Natural killer cell (primary cell): ENCODE results near the gene CFAP299. TPM values are rescaled to one million over a fixed set of nuclear protein-coding genes. Genes with fewer than 3 reads are reported as not detected.

Source experiments
- ATAC-seq, 3 donors: fragments of 150-1000 bp in 2 of 3; fragments of 200-7000 bp in 1 of 3; cut with Tn5 transposase; 1 replicate in 1 of 3; 2 replicates in 2 of 3; pipeline ENCODE4 v1.10.0; 2021; ENCODE audit warnings: mild to moderate bottlenecking in 2 of 3, moderate library complexity in 2 of 3
- DNase-seq, 2 donors: peaks; one replicate each; pipeline versions ENCODE4 v3.0.0 to v3.0.0-alpha.2; 2013 to 2021; ENCODE audit warnings: mixed read lengths in 1 of 2
- H3K27ac ChIP-seq: one replicate; pipeline ENCODE4 v1.5.1; 2013; ENCODE audit warnings: mild to moderate bottlenecking, low read length
- H3K27me3 ChIP-seq: one replicate; pipeline ENCODE4 v1.6.1; 2013; ENCODE audit warnings: low read length; ENCODE audit not compliant: control insufficient read depth, insufficient read depth
- H3K36me3 ChIP-seq: one replicate; pipeline ENCODE4 v1.6.1; 2013; ENCODE audit warnings: low read length; ENCODE audit not compliant: control insufficient read depth, insufficient read depth
- H3K4me1 ChIP-seq: one replicate; pipeline ENCODE4 v1.6.1; 2013; ENCODE audit warnings: low read length; ENCODE audit not compliant: control insufficient read depth, insufficient read depth
- H3K4me3 ChIP-seq: one replicate; pipeline ENCODE4 v1.5.1; 2013; ENCODE audit warnings: low read length
- H3K9me3 ChIP-seq: one replicate; pipeline ENCODE4 v1.6.1; 2013; ENCODE audit warnings: low read length; ENCODE audit not compliant: control insufficient read depth, insufficient read depth
- H3K27ac Mint-ChIP-seq, 2 donors: one replicate each; pipeline ENCODE4 v1.8.0; 2022; ENCODE audit warnings: mild to moderate bottlenecking in 2 of 2, mixed read lengths in 2 of 2, moderate library complexity in 1 of 2
- H3K27me3 Mint-ChIP-seq, 2 donors: one replicate each; pipeline ENCODE4 v1.8.0; 2022; ENCODE audit warnings: low read depth in 2 of 2, mixed read lengths in 2 of 2
- H3K36me3 Mint-ChIP-seq: one replicate; pipeline ENCODE4 v1.8.0; 2022; ENCODE audit warnings: mixed read lengths
- H3K4me1 Mint-ChIP-seq, 2 donors: one replicate each; pipeline ENCODE4 v1.8.0; 2022; ENCODE audit warnings: mixed read lengths in 2 of 2
- H3K4me3 Mint-ChIP-seq: one replicate; pipeline ENCODE4 v1.8.0; 2022; ENCODE audit warnings: mild to moderate bottlenecking, moderate library complexity, mixed read lengths
- H3K9me3 Mint-ChIP-seq, 2 donors: one replicate each; pipeline ENCODE4 v1.8.0; 2022; ENCODE audit warnings: mixed read lengths in 2 of 2
- WGBS: methylation state at CpG from one replicate; pipeline ENCODE4 v1.1.7; 2013; ENCODE audit warnings: missing lambda C conversion rate; ENCODE audit not compliant: insufficient coverage; 5-methylcytosine and 5-hydroxymethylcytosine counted together
- intact Hi-C: fragments of 100-400 bp; cut with micrococcal nuclease; formaldehyde crosslinking; loops from one replicate; pipeline ENCODE4 v1.14.2; 2022
- total RNA-seq, 4 donors: library from RNA; stranded (reverse); fragments of 120-200 nt in 1 of 4; gene quantifications; one replicate each; pipeline versions ENCODE4 v1.2.3 to v1.2.4, GENCODE V29; 2013 to 2022
- TF ChIP-seq, protein P1 (sequence below): fragments of 200-600 bp; IDR thresholded peaks from one replicate; pipeline ENCODE4 v1.8.0; 2022; ENCODE audit warnings: antibody characterized with exemption

The CFAP299 gene
- total RNA-seq, 3 donors from 2014 or later (not counting 1 experiment from before 2014, with no cell fraction given) = not detected

DNA sequence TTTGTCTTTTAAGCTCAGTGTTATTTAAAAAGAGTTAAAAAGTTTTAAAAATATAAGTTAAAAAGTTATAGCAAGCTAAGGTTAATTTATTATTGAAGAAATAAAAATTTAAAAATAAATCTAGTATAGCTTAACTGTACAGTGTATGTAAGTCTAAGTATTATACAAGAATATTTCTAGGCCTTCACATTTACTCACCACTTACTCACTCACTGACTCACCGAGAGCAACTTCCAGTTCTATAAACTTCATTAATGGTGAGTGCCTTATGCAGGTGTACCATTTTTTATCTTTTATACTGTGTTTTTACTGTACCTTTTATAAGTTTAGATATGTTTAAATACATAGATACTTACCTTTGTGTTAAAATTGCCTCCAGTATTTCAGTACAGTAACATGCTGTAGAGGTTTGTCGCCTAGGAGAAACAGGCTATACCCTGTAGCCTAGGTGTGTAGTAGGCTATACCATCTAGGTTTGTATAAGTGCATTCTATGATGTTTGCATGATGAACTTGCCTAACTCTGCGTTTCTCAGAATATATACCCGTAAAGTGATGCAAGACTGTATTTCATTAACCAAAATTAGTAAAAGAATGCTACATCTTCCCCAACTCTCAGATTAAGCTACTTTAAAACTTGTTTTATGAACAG, 202.9 kb downstream of the CFAP299 start:
- H3K4me3 Mint-ChIP-seq = no peak overlapping the region
- H3K27me3 Mint-ChIP-seq = peaks cover 5 to 6% of the 10 kb centered on the region in 2 donors
- ATAC-seq (no peak), DNase-seq (no peak)
- no peaks in the 10 kb centered on the region for H3K36me3 Mint-ChIP-seq
- H3K4me3 ChIP-seq = no peak overlapping the region
- H3K9me3 Mint-ChIP-seq = no peaks in the 10 kb centered on the region
- no peaks in the 10 kb centered on the region for H3K9me3 ChIP-seq
- no peaks in the 10 kb centered on the region for H3K36me3 ChIP-seq
- WGBS = 85% methylated on average over 2 of the region's 4 CpGs
- no peak overlapping the region for H3K27ac ChIP-seq
- H3K27me3 ChIP-seq = peaks cover 3% of the 10 kb centered on the region
- no peaks in the 10 kb centered on the region for H3K4me1 Mint-ChIP-seq
- intact Hi-C loops = no loop called here
- H3K4me1 ChIP-seq = no peaks in the 10 kb centered on the region
- TF ChIP-seq, protein P1, sequence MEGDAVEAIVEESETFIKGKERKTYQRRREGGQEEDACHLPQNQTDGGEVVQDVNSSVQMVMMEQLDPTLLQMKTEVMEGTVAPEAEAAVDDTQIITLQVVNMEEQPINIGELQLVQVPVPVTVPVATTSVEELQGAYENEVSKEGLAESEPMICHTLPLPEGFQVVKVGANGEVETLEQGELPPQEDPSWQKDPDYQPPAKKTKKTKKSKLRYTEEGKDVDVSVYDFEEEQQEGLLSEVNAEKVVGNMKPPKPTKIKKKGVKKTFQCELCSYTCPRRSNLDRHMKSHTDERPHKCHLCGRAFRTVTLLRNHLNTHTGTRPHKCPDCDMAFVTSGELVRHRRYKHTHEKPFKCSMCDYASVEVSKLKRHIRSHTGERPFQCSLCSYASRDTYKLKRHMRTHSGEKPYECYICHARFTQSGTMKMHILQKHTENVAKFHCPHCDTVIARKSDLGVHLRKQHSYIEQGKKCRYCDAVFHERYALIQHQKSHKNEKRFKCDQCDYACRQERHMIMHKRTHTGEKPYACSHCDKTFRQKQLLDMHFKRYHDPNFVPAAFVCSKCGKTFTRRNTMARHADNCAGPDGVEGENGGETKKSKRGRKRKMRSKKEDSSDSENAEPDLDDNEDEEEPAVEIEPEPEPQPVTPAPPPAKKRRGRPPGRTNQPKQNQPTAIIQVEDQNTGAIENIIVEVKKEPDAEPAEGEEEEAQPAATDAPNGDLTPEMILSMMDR = no peak
- H3K27ac Mint-ChIP-seq = no peak overlapping the region

DNA sequence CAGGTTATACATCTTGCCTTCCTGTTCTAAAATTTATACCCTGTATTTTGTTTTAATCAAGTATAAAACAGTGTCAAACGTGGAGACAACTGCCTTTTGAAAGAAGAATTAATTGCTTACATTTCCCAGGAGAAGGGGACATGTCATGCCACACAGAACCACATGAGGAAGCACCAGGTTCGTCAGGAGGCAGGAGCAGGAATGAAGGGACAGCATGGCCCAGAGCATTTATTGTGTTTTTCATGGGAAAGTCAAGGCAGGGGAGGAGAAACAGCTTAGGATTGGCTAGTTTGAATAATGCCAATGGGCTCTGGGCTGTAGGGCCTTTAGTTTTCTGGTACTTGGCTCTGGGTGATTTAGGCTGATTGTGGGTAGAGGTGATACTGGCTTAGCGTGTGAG, 203.7 kb downstream of the CFAP299 start:
- Mint-ChIP-seq H3K27me3 (peaks cover 8 to 10% of the 10 kb centered on the region in 2 donors), H3K9me3 (no peaks in the 10 kb centered on the region), H3K36me3 (no peaks in the 10 kb centered on the region), H3K27ac (no peak overlapping the region), H3K4me3 (no peak overlapping the region), H3K4me1 (no peaks in the 10 kb centered on the region)
- ATAC-seq (no peak), DNase-seq (no peak)
- intact Hi-C loops = no loop called here
- TF ChIP-seq, protein P1 = no peak
- no peak overlapping the region for H3K27ac ChIP-seq
- peaks cover 3% of the 10 kb centered on the region for H3K27me3 ChIP-seq
- WGBS = 90% methylated on average over 3 of the region's 3 CpGs
- no peak overlapping the region for H3K4me3 ChIP-seq
- no peaks in the 10 kb centered on the region for H3K36me3 ChIP-seq
- H3K9me3 ChIP-seq = no peaks in the 10 kb centered on the region
- H3K4me1 ChIP-seq = no peaks in the 10 kb centered on the region

DNA sequence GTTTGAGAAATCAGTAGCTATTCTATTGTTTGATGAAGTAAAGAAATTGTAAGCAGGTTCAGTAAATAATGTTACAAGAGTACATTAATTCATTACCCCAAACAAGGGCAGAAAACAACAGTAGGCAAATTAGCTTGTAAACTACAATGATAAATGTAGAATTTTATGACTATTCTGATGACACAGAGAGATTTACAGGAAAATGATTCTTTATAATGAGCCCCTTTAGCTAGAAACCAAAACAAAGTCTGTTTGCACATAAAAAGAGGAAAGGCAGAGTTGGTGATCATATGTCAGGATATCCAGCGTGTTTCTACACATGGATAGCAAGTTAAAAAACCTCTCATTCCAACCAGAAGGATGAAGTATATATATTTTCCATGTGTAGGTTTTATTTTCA, 204.8 kb downstream of the CFAP299 start:
- H3K4me3 Mint-ChIP-seq = no peak overlapping the region
- ATAC-seq (no peak), DNase-seq (no peak)
- H3K36me3 ChIP-seq = no peaks in the 10 kb centered on the region
- H3K4me1 Mint-ChIP-seq = no peaks in the 10 kb centered on the region
- peaks cover 3% of the 10 kb centered on the region for H3K27me3 ChIP-seq
- H3K27ac ChIP-seq = no peak overlapping the region
- WGBS = no CpG with 5 or more reads among the region's 1 CpG
- H3K27me3 Mint-ChIP-seq = peaks cover 8 to 10% of the 10 kb centered on the region in 2 donors
- no peaks in the 10 kb centered on the region for H3K36me3 Mint-ChIP-seq
- H3K4me3 ChIP-seq = no peak overlapping the region
- H3K9me3 Mint-ChIP-seq = no peaks in the 10 kb centered on the region
- intact Hi-C loops = no loop called here
- H3K27ac Mint-ChIP-seq = no peak overlapping the region
- H3K9me3 ChIP-seq = no peaks in the 10 kb centered on the region
- TF ChIP-seq, protein P1 = no peak
- no peaks in the 10 kb centered on the region for H3K4me1 ChIP-seq
